ENCODE measurements around the gene AHCTF1. TPM values are rescaled to one million over a fixed set of nuclear protein-coding genes. Genes with fewer than 3 reads are reported as not detected.

Gene AHCTF1
- total and polyA plus RNA-seq, 2 experiments from 2014 or later, result 7.6 to 19.5 TPM

- Histone ChIP-seq H3K4me2 (ENCODE audit: unreplicated experiment) (no peak overlapping the region), H3K9ac (no peak overlapping the region), H3K9me3 (ENCODE audit: low read depth) (no peaks in the 10 kb centered on the region), H3K4me1 (ENCODE audit: insufficient read depth) (no peaks in the 10 kb centered on the region), H3K36me3 (ENCODE audit: low read depth) (peaks cover 50% of the 10 kb centered on the region), H3K27ac (no peak overlapping the region), H3K79me2 (ENCODE audit: insufficient read depth) (peaks cover 75% of the 10 kb centered on the region), H3K27me3 (replicated peaks; ENCODE audit: insufficient read depth) (no peaks in the 10 kb centered on the region), H3K4me3 (no peak overlapping the region), H3K9me2 (ENCODE audit: insufficient read depth) (no peaks in the 10 kb centered on the region), H3F3A (ENCODE audit: insufficient read depth) (peaks cover 6% of the 10 kb centered on the region), H2AFZ (no peak overlapping the region), H4K20me1 (ENCODE audit: insufficient read depth) (no peaks in the 10 kb centered on the region; the same call in 1 of the 2 replicates)
- in situ Hi-C loops (cut with MboI), result no loop called here
- TF ChIP-seq EZH2phosphoT487 (IDR thresholded peaks at IDR 0.05; ENCODE audit: insufficient read depth, low read depth) (no peak), EZH2 (IDR thresholded peaks at IDR 0.05; ENCODE audit: insufficient read depth, poor library complexity, severe bottlenecking) (no peak)
- 88 to 97% methylated on average over 1 of the region's 1 CpG for WGBS, 2 experiments (ENCODE audit: low coverage in 1 of 2, low lambda C conversion rate in 2 of 2, missing lambda C conversion rate in 2 of 2)
- no peak for DNase-seq
Observed at GRCh38 chr1:246906833-246907232, 24.9 kb downstream of the AHCTF1 start.

DNA sequence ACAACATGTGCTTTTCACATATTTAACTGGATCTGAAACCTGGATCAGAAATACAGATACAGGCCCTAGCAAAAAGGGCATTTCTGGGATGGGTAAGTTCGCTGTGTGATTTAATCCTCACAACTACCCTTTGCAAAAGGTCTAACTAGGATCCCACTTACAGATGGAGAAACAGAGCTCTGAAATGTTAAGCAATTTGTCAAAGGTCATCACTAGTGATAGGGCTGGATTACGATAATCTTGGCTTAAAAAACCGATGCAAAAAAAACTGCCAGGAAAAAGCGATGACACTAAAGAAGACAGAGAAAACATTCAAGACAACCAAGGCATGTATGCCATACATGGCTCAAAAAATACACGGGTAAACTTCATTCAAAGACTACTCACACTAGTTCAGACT is 29.9 kb downstream of the AHCTF1 start:
- peaks cover 56% of the 10 kb centered on the region for H3K36me3 ChIP-seq (ENCODE audit: low read depth)
- no peaks in the 10 kb centered on the region for H3K9me2 ChIP-seq (ENCODE audit: insufficient read depth)
- H3K27ac ChIP-seq, result no peak overlapping the region
- H3K9me3 ChIP-seq (ENCODE audit: low read depth), result no peaks in the 10 kb centered on the region
- DNase-seq, result no peak
- 96% methylated on average over 5 of the region's 5 CpGs for WGBS, 2 experiments (ENCODE audit: low coverage in 1 of 2, low lambda C conversion rate in 2 of 2, missing lambda C conversion rate in 2 of 2)
- H3K27me3 ChIP-seq (replicated peaks; ENCODE audit: insufficient read depth), result no peaks in the 10 kb centered on the region
- no peak overlapping the region for H2AFZ ChIP-seq
- H3K9ac ChIP-seq, result no peak overlapping the region
- no peak overlapping the region for H3K4me2 ChIP-seq (ENCODE audit: unreplicated experiment)
- H3K79me2 ChIP-seq (ENCODE audit: insufficient read depth), result peaks cover 46% of the 10 kb centered on the region
- no peaks in the 10 kb centered on the region for H3F3A ChIP-seq (ENCODE audit: insufficient read depth)
- TF ChIP-seq EZH2phosphoT487 (IDR thresholded peaks at IDR 0.05; ENCODE audit: insufficient read depth, low read depth) (no peak), EZH2 (IDR thresholded peaks at IDR 0.05; ENCODE audit: insufficient read depth, poor library complexity, severe bottlenecking) (no peak)
- no peaks in the 10 kb centered on the region for H3K4me1 ChIP-seq (ENCODE audit: insufficient read depth)
- in situ Hi-C loops (cut with MboI), result no loop called here
- no peak overlapping the region for H3K4me3 ChIP-seq
- H4K20me1 ChIP-seq (ENCODE audit: insufficient read depth), result no peaks in the 10 kb centered on the region

DNA sequence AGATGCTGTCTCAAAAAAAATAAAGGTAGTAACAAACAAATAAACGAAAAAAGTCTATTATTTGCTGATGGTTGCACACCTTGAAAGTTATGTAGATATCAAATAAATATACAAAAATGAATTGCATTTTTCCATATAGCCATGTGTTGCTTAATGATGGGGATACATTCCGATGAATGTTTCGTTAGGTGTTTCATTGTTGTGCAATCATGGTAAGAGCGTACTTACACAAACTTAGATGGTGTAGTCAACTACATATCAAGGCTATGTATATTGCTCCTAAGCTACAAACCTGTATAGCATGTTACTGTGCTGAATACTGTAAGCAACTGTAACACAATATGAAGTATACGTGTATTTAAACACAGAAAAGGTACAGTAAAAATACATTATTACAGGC is 34.4 kb downstream of the AHCTF1 start:
- in situ Hi-C loops (cut with MboI), result no loop called here
- Histone ChIP-seq H3K9me3 (ENCODE audit: low read depth) (no peaks in the 10 kb centered on the region), H3K27me3 (replicated peaks; ENCODE audit: insufficient read depth) (no peaks in the 10 kb centered on the region), H3F3A (ENCODE audit: insufficient read depth) (no peaks in the 10 kb centered on the region), H3K9me2 (ENCODE audit: insufficient read depth) (no peaks in the 10 kb centered on the region), H3K79me2 (ENCODE audit: insufficient read depth) (peaks cover 18% of the 10 kb centered on the region; the same call in 1 of the 2 replicates), H4K20me1 (ENCODE audit: insufficient read depth) (no peaks in the 10 kb centered on the region), H2AFZ (no peak overlapping the region), H3K4me1 (ENCODE audit: insufficient read depth) (no peaks in the 10 kb centered on the region), H3K4me3 (no peak overlapping the region), H3K9ac (no peak overlapping the region), H3K4me2 (ENCODE audit: unreplicated experiment) (no peak overlapping the region), H3K27ac (no peak overlapping the region), H3K36me3 (ENCODE audit: low read depth) (peaks cover 67% of the 10 kb centered on the region)
- WGBS, 2 experiments (ENCODE audit: low coverage in 1 of 2, low lambda C conversion rate in 2 of 2, missing lambda C conversion rate in 2 of 2), result 99 to 100% methylated on average over 5 of the region's 5 CpGs
- no peak for TF ChIP-seq EZH2phosphoT487 (IDR thresholded peaks at IDR 0.05; ENCODE audit: insufficient read depth, low read depth)
- no peak for TF ChIP-seq EZH2 (IDR thresholded peaks at IDR 0.05; ENCODE audit: insufficient read depth, poor library complexity, severe bottlenecking)
- no peak for DNase-seq

DNA sequence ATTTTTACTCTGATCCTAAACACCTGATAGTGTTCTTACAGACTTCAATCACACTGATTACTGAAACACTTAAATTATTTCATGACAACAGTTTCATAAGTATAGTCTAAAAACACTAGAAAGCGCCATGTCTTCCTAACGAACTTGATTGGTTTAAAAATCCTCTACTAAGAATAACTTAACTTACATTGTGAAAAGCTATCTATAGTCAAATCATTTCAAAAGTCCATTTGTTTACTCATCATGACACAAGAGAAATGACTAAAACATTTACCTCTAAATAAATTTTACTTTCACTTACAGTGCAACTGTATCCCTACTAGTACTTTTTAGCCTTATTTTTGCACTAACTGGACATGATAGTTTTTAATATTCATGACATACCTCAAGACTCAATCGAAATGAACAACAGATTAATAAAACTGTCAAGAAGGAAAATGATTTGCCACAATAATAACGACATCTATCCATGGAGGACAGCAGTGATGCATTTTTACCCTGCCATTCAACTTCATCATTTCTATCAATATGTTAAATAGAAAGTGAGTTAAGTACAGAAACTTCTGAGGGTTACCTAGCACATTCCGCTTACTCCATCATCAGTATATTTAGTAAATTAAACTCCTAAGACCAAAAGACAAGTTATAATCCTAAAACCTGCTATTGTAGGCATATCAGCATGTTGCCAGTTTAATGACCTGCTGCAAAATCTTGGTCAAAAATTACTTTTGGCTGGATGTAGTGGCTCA is 38.4 kb downstream of the AHCTF1 start:
- Histone ChIP-seq H3K27me3 (replicated peaks; ENCODE audit: insufficient read depth) (no peaks in the 10 kb centered on the region), H3K9me2 (ENCODE audit: insufficient read depth) (no peaks in the 10 kb centered on the region), H3K79me2 (ENCODE audit: insufficient read depth) (peaks cover 8% of the 10 kb centered on the region; the same call in 1 of the 2 replicates), H3K9ac (no peak overlapping the region), H3K4me2 (ENCODE audit: unreplicated experiment) (no peak overlapping the region), H3K9me3 (ENCODE audit: low read depth) (no peaks in the 10 kb centered on the region), H3F3A (ENCODE audit: insufficient read depth) (no peaks in the 10 kb centered on the region), H3K27ac (no peak overlapping the region), H3K4me3 (no peak overlapping the region), H4K20me1 (ENCODE audit: insufficient read depth) (no peaks in the 10 kb centered on the region), H3K36me3 (ENCODE audit: low read depth) (peaks cover 77% of the 10 kb centered on the region), H2AFZ (no peak overlapping the region), H3K4me1 (ENCODE audit: insufficient read depth) (no peaks in the 10 kb centered on the region)
- DNase-seq, result no peak
- TF ChIP-seq EZH2phosphoT487 (IDR thresholded peaks at IDR 0.05; ENCODE audit: insufficient read depth, low read depth) (no peak), EZH2 (IDR thresholded peaks at IDR 0.05; ENCODE audit: insufficient read depth, poor library complexity, severe bottlenecking) (no peak)
- WGBS, 2 experiments (ENCODE audit: low coverage in 1 of 2, low lambda C conversion rate in 2 of 2, missing lambda C conversion rate in 2 of 2), result 89 to 91% methylated on average over 5 of the region's 5 CpGs
- in situ Hi-C loops (cut with MboI), result no loop called here

Measured in GM23248 (cell line).